Adrenal gland (tissue), 5 donors: ENCODE results near the gene SVBP.

Experiments
- CTCF ChIP-seq, 6 experiments: fragments of 450-650 bp in 4 of 6; fragments of 200-600 bp in 2 of 6; sonication (generic) in 1 of 6; IDR thresholded peaks; 1 replicate in 5 of 6; 2 replicates in 1 of 6; pipeline versions ENCODE4 v1.5.1 to v1.8.0; 2016 to 2021; ENCODE audit warnings: antibody characterized with exemption in 6 of 6, mild to moderate bottlenecking in 2 of 6, moderate library complexity in 1 of 6
- POLR2A ChIP-seq, 2 donors: fragments of 450-650 bp; IDR thresholded peaks; one replicate each; pipeline ENCODE4 v1.6.1; 2017; ENCODE audit warnings: antibody characterized with exemption in 2 of 2, mild to moderate bottlenecking in 2 of 2, moderate library complexity in 1 of 2
- donor health status: DM: no; HTN: no; CAD: no.

DNA sequence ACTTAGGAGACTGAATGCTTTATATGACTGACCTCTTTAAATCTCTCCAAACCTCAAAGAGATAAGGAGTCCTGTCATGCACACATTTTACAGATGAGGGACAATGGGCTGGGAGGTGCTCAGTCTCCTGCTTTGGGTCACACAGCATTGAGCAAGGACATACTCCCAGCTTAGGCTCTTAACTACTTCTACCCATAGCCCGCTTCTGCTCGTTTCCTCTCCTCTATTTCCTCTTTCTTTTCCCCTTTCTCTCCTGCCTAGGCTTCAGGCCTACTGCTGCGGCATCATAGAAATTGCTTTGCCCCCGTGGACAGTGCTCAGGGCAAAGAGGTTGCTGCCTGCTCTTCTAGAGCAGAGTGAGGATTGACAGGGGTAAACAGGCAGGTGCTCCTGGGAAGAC lies 16.8 kb upstream of the SVBP start:
- TF ChIP-seq CTCF (IDR thresholded peaks at IDR 0.05): no peak
- no peak for TF ChIP-seq POLR2A (IDR thresholded peaks at IDR 0.05)
